ENCODE results near the gene PFKM.

The PFKM gene

DNA sequence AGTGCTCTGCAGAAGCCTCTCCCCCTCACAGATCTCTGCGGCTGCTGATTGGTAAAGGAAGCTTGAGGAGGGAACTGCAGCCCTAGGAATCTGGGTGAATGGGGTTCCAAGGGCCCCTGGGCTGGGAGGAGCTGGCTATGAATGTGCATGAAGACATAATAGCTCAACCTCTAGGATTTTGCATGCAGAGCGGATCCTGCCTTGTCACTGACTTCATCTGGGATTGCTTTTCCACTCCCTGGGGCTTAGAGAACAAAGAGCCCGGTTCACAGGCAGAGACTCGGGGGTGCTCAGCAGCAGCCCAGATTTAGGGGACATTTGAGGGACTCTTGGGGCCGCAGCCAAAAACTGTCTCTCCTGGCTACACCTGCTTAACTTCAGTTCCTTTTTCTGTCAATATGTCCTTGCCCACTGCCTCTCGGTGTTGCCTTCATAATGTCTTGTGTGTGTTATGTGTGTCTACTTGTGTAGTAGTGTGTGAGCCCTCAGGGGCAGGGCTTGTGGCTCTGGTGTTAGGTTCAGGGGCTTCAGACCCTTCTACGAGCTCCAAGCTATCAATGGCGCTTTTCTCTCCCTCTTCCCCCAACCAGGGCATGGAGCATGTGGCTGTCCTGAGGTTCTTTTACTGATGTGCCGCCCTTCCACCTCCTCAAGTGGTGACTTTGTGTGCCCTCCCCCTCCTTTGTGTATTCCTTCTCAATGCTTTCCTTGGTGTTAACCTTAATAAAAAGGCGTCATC, 66.2 kb downstream of the PFKM start:
- no peaks in the 10 kb centered on the region for H4K20me1 ChIP-seq (ENCODE audit: insufficient read depth, low read length)
- no peaks in the 10 kb centered on the region for H3F3A ChIP-seq (ENCODE audit: insufficient read depth, low read length)
- no peak overlapping the region for H3K4me2 ChIP-seq (ENCODE audit: low read length)
- H2AFZ ChIP-seq (ENCODE audit: low read length): no peak overlapping the region
- H3K4me3 ChIP-seq (ENCODE audit: low read depth, low read length, poor library complexity, severe bottlenecking): no peak overlapping the region
- H3K9me2 ChIP-seq (ENCODE audit: low read depth, low read length): no peaks in the 10 kb centered on the region
- no peaks in the 10 kb centered on the region for H3K27me3 ChIP-seq (ENCODE audit: insufficient read depth, low read length)
- peaks cover 7% of the 10 kb centered on the region for H3K4me1 ChIP-seq (ENCODE audit: insufficient read depth, low read length, severe bottlenecking)
- no peaks in the 10 kb centered on the region for H3K9me3 ChIP-seq (ENCODE audit: low read length)
- no peak overlapping the region for H3K27ac ChIP-seq (ENCODE audit: low read depth, low read length, poor library complexity, severe bottlenecking)
- TF ChIP-seq, protein P1, sequence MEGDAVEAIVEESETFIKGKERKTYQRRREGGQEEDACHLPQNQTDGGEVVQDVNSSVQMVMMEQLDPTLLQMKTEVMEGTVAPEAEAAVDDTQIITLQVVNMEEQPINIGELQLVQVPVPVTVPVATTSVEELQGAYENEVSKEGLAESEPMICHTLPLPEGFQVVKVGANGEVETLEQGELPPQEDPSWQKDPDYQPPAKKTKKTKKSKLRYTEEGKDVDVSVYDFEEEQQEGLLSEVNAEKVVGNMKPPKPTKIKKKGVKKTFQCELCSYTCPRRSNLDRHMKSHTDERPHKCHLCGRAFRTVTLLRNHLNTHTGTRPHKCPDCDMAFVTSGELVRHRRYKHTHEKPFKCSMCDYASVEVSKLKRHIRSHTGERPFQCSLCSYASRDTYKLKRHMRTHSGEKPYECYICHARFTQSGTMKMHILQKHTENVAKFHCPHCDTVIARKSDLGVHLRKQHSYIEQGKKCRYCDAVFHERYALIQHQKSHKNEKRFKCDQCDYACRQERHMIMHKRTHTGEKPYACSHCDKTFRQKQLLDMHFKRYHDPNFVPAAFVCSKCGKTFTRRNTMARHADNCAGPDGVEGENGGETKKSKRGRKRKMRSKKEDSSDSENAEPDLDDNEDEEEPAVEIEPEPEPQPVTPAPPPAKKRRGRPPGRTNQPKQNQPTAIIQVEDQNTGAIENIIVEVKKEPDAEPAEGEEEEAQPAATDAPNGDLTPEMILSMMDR (IDR thresholded peaks at IDR 0.05; ENCODE audit: low read length): no peak
- no peak overlapping the region for H3K9ac ChIP-seq (ENCODE audit: low read length)
- H3K79me2 ChIP-seq (ENCODE audit: insufficient read depth, low read length): no peaks in the 10 kb centered on the region
- H3K36me3 ChIP-seq (ENCODE audit: insufficient read depth, low read length): no peaks in the 10 kb centered on the region

DNA sequence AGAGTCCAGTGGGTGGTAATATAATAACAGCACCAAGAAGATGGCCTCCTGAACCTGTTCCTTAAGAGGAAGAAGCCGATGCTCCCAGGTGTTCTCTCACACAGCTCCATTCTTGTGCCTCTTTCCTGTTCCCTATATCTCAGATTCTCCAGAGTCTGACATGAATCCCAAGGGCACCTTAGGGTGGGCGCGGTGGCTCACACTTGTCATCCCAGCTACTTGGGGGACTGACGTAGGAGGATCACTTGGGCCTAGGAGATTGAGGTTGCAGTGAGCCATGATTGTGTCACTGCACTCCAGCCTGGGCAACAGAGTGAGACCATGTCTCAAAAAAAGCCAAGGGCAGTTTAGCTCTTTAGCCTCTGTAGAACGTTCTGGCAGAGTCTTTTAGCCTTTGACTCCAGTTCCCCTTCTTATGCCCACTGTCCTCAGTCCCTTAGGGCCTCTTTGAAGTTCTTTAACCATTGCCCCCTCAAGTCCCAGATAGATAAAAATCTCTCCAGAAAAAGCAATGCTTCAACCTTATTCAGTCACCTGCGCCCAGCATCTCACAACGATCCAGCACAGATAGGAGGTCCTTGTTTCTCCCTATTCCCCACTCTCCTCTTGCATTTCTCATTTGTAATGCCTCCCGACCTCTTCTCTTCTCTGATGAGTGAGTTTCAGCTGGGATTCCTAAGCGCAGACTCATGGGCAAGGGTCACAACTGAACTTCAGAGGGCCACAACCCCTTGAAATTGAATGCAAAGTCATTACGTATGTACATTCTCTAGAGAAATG, 68.9 kb downstream of the PFKM start:
- no peaks in the 10 kb centered on the region for H4K20me1 ChIP-seq (ENCODE audit: insufficient read depth, low read length)
- no peak for TF ChIP-seq EZH2 (IDR thresholded peaks at IDR 0.05; ENCODE audit: borderline replicate concordance, low read length)
- TF ChIP-seq, protein P1 (IDR thresholded peaks at IDR 0.05; ENCODE audit: low read length): no peak
- H3K79me2 ChIP-seq (ENCODE audit: insufficient read depth, low read length): no peaks in the 10 kb centered on the region
- no peaks in the 10 kb centered on the region for H3K4me1 ChIP-seq (ENCODE audit: insufficient read depth, low read length, severe bottlenecking)
- H3K9me3 ChIP-seq (ENCODE audit: low read length): no peaks in the 10 kb centered on the region
- no peak overlapping the region for H3K9ac ChIP-seq (ENCODE audit: low read length)
- no peaks in the 10 kb centered on the region for H3F3A ChIP-seq (ENCODE audit: insufficient read depth, low read length)
- no peaks in the 10 kb centered on the region for H3K36me3 ChIP-seq (ENCODE audit: insufficient read depth, low read length)
- no peak overlapping the region for H2AFZ ChIP-seq (ENCODE audit: low read length)
- H3K4me2 ChIP-seq (ENCODE audit: low read length): no peak overlapping the region
- no peaks in the 10 kb centered on the region for H3K27me3 ChIP-seq (ENCODE audit: insufficient read depth, low read length)
- no peak overlapping the region for H3K4me3 ChIP-seq (ENCODE audit: low read depth, low read length, poor library complexity, severe bottlenecking)
- H3K9me2 ChIP-seq (ENCODE audit: low read depth, low read length): no peaks in the 10 kb centered on the region
- no peak overlapping the region for H3K27ac ChIP-seq (ENCODE audit: low read depth, low read length, poor library complexity, severe bottlenecking)

DNA sequence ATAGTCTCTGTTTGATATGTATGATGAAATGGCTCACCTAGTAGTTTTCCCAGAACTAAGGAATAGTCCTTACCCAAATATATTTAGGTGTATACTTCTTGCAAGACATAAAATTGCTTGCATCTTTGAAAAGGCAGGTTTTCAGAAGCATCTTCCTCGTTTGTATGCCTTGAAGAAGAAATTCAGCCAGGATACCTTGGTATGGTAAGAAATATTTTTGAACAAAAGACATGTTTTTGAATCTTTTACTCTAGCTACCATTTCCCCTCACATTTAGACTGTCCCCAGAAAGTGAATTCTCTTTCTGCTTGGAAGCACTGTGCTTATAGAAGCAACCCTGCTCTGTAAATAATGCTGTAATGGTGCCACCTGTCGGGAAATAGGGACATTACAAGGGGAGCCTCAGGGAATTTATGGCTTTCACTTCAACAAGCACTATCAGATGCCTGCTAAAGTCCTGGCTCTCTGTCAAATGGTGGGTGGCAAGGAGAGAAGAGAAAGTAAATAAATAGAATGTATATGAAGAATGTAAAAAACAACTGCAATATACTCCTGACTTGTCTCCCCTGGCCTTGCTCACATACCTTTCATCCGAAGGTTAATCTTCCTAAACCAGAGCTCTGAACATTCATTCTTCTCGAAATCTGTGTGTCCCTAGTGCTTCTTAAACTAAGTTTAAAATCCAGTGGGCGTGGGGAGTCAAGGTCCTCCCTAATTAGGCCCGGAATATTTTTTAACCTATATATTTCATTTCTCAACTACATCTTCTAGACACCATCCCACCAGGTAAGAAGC, 70.4 kb downstream of the PFKM start:
- Histone ChIP-seq H2AFZ (ENCODE audit: low read length) (no peak overlapping the region), H3F3A (ENCODE audit: insufficient read depth, low read length) (no peaks in the 10 kb centered on the region), H3K27me3 (ENCODE audit: insufficient read depth, low read length) (no peaks in the 10 kb centered on the region), H3K4me2 (ENCODE audit: low read length) (no peak overlapping the region), H3K9me3 (ENCODE audit: low read length) (no peaks in the 10 kb centered on the region), H3K36me3 (ENCODE audit: insufficient read depth, low read length) (no peaks in the 10 kb centered on the region), H3K4me1 (ENCODE audit: insufficient read depth, low read length, severe bottlenecking) (no peaks in the 10 kb centered on the region), H3K79me2 (ENCODE audit: insufficient read depth, low read length) (no peaks in the 10 kb centered on the region), H3K9ac (ENCODE audit: low read length) (no peak overlapping the region), H4K20me1 (ENCODE audit: insufficient read depth, low read length) (no peaks in the 10 kb centered on the region), H3K4me3 (ENCODE audit: low read depth, low read length, poor library complexity, severe bottlenecking) (no peak overlapping the region), H3K27ac (ENCODE audit: low read depth, low read length, poor library complexity, severe bottlenecking) (no peak overlapping the region), H3K9me2 (ENCODE audit: low read depth, low read length) (no peaks in the 10 kb centered on the region)
- no peak for TF ChIP-seq EZH2 (IDR thresholded peaks at IDR 0.05; ENCODE audit: borderline replicate concordance, low read length)
- TF ChIP-seq, protein P1 (IDR thresholded peaks at IDR 0.05; ENCODE audit: low read length): peak; percentile 84
